Central memory CD8-positive, alpha-beta T cell (primary cell): ENCODE data around the gene STK24.

Experiments
- ATAC-seq: fragments of 150-1000 bp; cut with Tn5 transposase; replicated peaks from 2 replicates; pipeline ENCODE4 v1.10.0; 2022; ENCODE audit warnings: mild to moderate bottlenecking, moderate FRiP score, moderate number of reproducible peaks; ENCODE audit not compliant: poor library complexity, severe bottlenecking; ENCODE audit errors: extremely low read depth
- DNase-seq, 2 donors: peaks; one replicate each; pipeline ENCODE4 v3.0.0; 2021; ENCODE audit warnings: low spot score in 2 of 2
- H3K27ac Mint-ChIP-seq: one replicate; pipeline ENCODE4 v1.8.0; 2022; ENCODE audit warnings: low read depth, mild to moderate bottlenecking, moderate library complexity, mixed read lengths
- H3K27me3 Mint-ChIP-seq: one replicate; pipeline ENCODE4 v1.8.0; 2022; ENCODE audit warnings: mixed read lengths
- H3K36me3 Mint-ChIP-seq: one replicate; pipeline ENCODE4 v1.8.0; 2022; ENCODE audit warnings: mild to moderate bottlenecking, moderate library complexity, mixed read lengths; ENCODE audit not compliant: insufficient read depth
- H3K4me1 Mint-ChIP-seq: one replicate; pipeline ENCODE4 v1.8.0; 2022; ENCODE audit warnings: mixed read lengths
- H3K4me3 Mint-ChIP-seq: one replicate; pipeline ENCODE4 v1.8.0; 2022; ENCODE audit warnings: mild to moderate bottlenecking, moderate library complexity, mixed read lengths
- H3K9me3 Mint-ChIP-seq: one replicate; pipeline ENCODE4 v1.8.0; 2022; ENCODE audit warnings: mixed read lengths

The STK24 gene

DNA sequence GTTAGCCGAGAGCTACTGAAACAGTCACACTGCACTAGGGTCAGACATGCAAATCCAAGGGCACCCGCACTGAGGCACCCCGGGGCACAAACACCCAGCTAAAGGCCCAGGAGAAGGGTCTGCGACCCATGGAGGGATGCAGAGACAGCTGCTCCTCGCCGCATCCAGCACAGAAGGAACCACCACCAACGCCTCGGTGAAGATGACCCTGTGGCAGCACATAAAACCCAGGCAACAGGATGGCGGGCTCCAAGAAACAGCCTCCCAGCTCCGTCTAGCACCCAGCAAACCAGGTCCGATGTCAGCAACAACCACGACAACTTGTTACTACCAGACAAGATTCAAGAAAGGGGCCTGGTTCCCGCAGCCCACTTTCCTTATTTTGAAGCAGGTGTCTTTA is 82.1 kb downstream of the STK24 start:
- ATAC-seq (no peak), DNase-seq (no peak)
- peaks cover 21% of the 10 kb centered on the region for H3K36me3 Mint-ChIP-seq
- no peak overlapping the region for H3K4me3 Mint-ChIP-seq
- no peaks in the 10 kb centered on the region for H3K9me3 Mint-ChIP-seq
- no peak overlapping the region for H3K27ac Mint-ChIP-seq
- H3K27me3 Mint-ChIP-seq: no peaks in the 10 kb centered on the region
- H3K4me1 Mint-ChIP-seq: peaks cover 73% of the 10 kb centered on the region

DNA sequence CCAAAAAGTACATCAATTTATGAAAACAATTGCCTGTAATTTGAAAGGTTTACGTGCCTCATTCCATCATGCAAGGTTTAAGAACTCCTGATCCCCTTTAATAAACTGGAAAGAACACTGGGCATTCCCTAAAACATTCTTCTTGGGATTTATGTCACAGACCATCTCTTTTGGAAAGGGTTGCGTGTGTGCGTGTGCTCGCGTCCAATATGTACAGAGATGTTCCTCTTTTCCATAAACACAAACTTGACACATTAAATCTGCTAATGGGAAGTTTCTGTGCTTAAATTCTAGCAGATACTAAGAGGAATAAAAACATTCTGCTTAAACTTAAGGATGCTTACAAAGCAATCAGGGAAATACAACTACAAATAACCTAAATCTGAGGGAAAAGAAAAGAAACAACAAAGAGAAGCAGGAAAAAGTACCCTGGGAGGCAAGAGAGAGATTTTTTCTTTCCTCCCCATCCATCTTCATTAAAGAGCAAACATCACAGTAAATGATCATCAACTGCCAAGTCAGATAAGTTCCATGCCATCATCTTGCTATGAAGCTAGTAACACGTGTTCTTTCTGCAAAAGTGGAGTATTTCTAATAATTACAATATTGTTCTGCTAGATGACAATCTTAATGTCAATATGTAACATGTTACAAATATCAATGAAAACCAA is 83.7 kb downstream of the STK24 start:
- no peak for DNase-seq
- peaks cover 17% of the 10 kb centered on the region for H3K36me3 Mint-ChIP-seq

DNA sequence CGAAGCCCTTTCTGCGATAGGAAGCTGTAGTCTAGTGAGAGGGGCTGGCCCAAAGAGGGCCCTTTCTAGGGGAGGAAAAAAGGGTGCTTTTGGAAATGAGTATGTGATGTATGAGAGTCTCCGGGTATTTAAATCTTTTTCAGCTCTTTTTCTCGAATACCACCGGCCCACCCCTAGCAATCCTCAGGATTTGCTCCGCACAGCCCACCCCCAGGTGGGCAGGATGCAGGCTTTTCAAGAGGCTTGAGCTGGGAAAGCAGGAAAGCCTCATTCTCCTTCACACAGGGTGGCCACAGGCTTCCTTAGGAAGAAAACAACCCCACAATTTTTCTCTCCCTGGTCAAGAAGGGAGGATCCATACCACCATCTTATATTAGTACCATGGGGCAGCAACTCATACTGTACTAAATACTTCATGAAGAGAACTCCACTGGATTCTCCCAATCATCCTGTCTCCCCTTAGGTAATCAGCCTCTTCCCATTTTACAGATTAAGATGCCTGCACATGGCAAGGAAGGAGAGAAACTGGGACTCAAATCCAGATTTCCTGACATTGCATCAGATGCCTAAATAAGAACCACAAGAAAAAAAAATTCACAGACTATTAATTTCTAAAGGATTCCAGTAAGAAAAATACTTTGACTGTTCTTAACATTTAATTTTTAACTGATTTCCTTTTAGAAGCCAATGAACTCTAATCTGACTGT is 84.4 kb downstream of the STK24 start:
- Mint-ChIP-seq H3K9me3 (no peaks in the 10 kb centered on the region), H3K4me1 (peaks cover 78% of the 10 kb centered on the region), H3K27ac (peak overlapping the region; percentile 4), H3K4me3 (no peak overlapping the region), H3K36me3 (peaks cover 18% of the 10 kb centered on the region), H3K27me3 (no peaks in the 10 kb centered on the region)
- DNase-seq (no peak), ATAC-seq (no peak)

More for the DNA sequence above, 83.7 kb downstream of the STK24 start:
- no peak overlapping the region for H3K4me3 Mint-ChIP-seq
- no peak for ATAC-seq
- peaks cover 78% of the 10 kb centered on the region for H3K4me1 Mint-ChIP-seq
- H3K27ac Mint-ChIP-seq: peak overlapping the region; percentile 4
- no peaks in the 10 kb centered on the region for H3K9me3 Mint-ChIP-seq
- H3K27me3 Mint-ChIP-seq: no peaks in the 10 kb centered on the region

DNA sequence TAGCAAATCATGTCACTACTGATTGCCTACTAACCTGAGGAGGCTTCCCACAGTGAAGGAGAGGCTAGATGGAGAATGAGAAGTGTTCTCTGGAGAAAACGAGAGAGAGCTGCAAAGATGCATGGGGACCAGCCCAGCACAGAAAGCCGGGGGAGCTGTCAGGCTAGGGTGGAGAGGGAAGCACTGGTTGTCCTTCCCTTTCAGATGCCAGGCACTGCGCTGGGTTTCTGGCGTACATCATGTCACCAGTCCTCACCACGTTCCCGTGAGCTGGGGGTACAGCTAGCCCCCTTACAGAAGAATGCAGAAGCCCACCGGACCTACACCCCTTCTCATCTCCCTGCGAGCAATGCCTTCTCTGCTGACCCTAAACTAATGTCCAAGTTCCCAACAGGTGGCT is 86.0 kb downstream of the STK24 start:
- peaks cover 14% of the 10 kb centered on the region for H3K36me3 Mint-ChIP-seq
- H3K27me3 Mint-ChIP-seq: no peaks in the 10 kb centered on the region
- H3K4me1 Mint-ChIP-seq: peaks cover 74% of the 10 kb centered on the region
- no peak overlapping the region for H3K4me3 Mint-ChIP-seq
- no peak for DNase-seq
- peak overlapping the region; percentile 13 for H3K27ac Mint-ChIP-seq
- H3K9me3 Mint-ChIP-seq: no peaks in the 10 kb centered on the region
- ATAC-seq: no peak

DNA sequence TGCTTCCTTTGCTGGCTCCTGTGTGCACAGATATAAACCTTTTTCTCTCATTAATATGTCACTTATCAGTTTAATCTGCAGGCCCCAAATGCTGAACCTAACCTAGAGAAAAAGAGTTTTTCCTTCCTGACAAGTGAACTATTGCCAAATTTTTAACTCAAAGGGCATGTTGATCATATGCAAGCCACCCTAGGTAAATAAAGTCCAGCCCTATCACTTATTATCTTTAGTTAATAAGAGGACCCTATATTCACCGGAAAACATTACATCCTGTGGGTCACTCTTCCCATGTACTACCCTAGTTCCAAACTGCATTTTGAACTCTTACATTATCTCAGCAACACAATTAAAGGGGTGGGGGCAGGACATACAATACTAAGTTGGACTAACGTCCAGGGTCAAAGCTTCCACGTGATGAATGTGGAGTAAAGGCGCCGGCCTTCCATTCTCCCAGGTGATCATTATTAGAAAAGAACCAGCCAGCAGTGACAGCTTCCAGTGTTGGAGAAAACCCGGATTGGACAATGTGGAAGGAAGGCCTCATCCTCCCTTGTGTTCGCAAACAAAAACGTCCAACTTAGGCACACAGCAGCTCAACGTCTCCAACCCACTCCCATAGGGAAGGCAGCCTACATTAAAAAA is 86.6 kb downstream of the STK24 start:
- Mint-ChIP-seq H3K4me3 (no peak overlapping the region), H3K9me3 (no peaks in the 10 kb centered on the region), H3K27me3 (no peaks in the 10 kb centered on the region), H3K36me3 (peaks cover 14% of the 10 kb centered on the region), H3K4me1 (peaks cover 78% of the 10 kb centered on the region), H3K27ac (peak overlapping the region; percentile 13)
- ATAC-seq (no peak), DNase-seq (no peak)

DNA sequence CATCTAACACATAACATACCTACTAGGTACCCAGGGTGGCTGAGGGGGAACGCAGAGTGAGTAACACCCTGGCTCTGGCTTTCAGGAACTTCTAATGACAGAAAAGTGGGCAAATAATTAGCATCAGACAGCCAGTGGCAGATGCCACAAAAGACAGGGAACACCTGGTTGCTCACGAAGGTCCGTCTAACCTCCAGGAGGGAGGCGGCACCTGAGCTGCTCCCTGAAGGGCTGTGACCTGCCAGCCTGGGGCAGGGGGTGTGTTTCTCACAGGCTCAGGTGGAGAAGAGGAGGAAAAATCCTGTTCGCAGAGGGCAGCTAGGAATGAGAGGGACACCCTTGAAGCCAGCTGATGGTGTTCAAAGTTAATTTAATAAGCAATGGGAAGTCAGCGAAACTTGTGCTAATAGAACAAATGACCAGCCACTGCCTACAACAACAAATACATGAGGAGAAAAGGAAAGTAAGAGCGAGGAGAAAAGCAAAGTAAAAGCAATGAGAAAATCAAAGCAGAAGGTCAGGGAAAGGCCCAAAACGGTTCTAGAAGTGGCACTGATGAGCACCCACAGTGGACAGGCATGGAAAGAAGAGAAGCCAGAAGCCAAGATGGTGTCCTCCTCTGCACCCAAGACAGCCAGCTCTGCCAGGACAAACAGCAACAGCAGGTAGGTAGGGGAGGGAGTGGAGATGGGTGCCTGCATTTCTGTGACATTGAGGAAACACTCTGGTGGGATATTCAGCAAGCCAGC is 87.3 kb downstream of the STK24 start:
- Mint-ChIP-seq H3K27me3 (no peaks in the 10 kb centered on the region), H3K36me3 (peaks cover 14% of the 10 kb centered on the region), H3K4me1 (peaks cover 80% of the 10 kb centered on the region), H3K4me3 (no peak overlapping the region), H3K9me3 (no peaks in the 10 kb centered on the region), H3K27ac (no peak overlapping the region)
- no peak for DNase-seq
- no peak for ATAC-seq

DNA sequence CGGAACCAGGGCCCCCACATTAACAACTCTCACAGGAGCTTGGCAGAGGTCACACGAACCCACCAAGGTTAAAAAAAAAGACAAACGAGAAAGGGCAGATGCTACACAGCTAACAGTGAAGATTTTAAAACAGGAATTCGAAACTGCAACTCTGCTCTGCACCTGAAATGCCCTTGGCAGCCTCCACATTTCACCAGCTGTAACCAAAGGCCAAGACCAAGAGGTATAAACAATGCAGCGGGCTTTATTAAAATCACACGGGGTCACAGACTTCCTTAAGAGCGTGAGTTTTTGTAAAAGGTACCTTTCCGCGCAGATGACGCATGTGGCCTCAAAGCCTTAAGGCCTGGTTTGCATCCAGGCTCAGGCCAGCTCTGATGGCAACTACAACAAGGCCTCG is 88.2 kb downstream of the STK24 start:
- Mint-ChIP-seq H3K9me3 (no peaks in the 10 kb centered on the region), H3K4me1 (peaks cover 86% of the 10 kb centered on the region), H3K4me3 (no peak overlapping the region), H3K27ac (peak overlapping the region; percentile 78), H3K27me3 (no peaks in the 10 kb centered on the region), H3K36me3 (peaks cover 14% of the 10 kb centered on the region)
- DNase-seq: no peak
- ATAC-seq: no peak

DNA sequence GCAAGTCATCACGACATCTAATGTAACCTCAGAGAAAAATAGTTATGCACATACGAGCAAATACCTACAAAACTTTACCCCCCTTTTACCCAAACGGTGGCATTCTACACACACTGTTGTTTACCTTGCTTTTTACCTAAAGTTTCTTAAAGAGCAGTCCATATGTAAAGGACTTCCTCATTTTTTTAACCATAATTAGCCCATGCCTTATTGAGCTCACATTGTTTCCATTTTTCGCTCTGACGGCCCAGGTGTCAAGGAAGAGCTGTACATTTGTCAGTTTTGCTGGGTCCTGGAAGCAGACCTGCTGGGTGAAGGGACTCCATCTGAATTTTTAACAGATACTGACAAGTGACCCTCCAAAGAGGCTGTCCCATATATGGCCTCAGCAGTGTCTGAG is 89.4 kb downstream of the STK24 start:
- H3K4me3 Mint-ChIP-seq: no peak overlapping the region
- H3K36me3 Mint-ChIP-seq: peaks cover 15% of the 10 kb centered on the region
- H3K27ac Mint-ChIP-seq: peak overlapping the region; percentile 78
- H3K4me1 Mint-ChIP-seq: peaks cover 90% of the 10 kb centered on the region
- no peaks in the 10 kb centered on the region for H3K9me3 Mint-ChIP-seq
- no peak for ATAC-seq
- no peak for DNase-seq
- H3K27me3 Mint-ChIP-seq: no peaks in the 10 kb centered on the region

DNA sequence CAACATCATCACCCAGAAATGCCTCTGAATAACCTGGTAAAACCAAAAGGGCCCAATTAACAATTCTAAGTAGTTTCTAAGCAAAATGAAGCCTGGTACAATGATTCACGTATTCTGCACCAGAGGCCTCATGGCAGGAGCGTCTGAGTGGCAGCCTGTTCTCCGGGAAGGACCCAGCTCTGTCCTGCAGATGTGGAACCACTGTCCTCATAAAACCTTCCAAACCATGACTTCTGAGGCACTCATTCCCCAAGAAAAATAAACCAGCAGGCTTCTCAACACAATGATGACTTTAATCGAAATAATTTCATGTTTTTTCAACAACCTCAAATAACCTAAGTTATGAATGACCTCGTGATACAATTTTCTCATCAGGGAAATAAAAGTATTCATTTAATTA is 89.9 kb downstream of the STK24 start:
- DNase-seq: no peak
- Mint-ChIP-seq H3K27me3 (no peaks in the 10 kb centered on the region), H3K36me3 (peaks cover 15% of the 10 kb centered on the region), H3K4me1 (peaks cover 85% of the 10 kb centered on the region), H3K9me3 (no peaks in the 10 kb centered on the region), H3K4me3 (no peak overlapping the region), H3K27ac (peak overlapping the region; percentile 78)
- no peak for ATAC-seq

DNA sequence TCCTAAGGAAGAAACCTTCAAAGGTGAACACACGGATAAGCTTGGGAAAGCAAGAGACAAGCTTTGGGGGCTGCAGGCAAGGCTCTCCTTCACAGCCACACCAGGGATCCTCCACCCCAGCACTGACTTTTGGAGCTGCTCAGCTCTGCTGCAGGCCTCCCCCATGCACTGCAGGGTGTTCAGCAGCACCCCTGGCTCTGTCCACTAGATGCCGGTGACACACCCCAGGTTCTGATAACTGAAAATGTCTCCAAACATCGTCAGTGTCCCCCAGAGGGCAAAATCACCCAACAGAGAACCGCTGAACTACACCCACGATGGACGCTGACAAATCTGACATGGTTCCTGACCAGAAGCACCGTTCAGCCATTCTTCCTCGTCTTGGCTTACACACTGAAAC is 90.5 kb downstream of the STK24 start:
- no peak for ATAC-seq
- Mint-ChIP-seq H3K4me3 (no peak overlapping the region), H3K4me1 (peaks cover 81% of the 10 kb centered on the region), H3K9me3 (no peaks in the 10 kb centered on the region), H3K27me3 (no peaks in the 10 kb centered on the region), H3K36me3 (peaks cover 16% of the 10 kb centered on the region), H3K27ac (peak overlapping the region; percentile 78)
- DNase-seq: no peak

DNA sequence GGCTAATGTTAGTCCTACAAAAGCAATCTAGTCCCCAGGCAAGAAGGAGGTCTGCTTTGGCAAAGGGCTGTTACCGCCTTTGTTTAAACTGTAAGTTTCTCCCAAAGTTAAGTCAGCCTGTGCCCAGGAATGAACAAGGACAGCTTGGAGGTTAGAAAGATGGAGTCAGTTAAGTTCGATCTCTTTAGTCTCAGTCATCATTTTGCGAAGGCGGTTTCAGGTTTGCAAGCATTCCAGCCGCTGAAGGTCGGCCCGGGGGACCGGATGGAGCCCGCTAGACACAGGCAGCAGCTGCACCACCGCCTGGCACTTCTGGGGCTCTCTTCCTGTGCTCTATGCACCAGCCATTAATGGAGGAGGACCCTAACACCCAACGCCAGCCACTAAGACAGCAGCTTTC is 91.3 kb downstream of the STK24 start:
- Mint-ChIP-seq H3K27me3 (no peaks in the 10 kb centered on the region), H3K4me3 (no peak overlapping the region), H3K27ac (peak overlapping the region; percentile 78), H3K4me1 (peaks cover 80% of the 10 kb centered on the region), H3K36me3 (peaks cover 16% of the 10 kb centered on the region), H3K9me3 (no peaks in the 10 kb centered on the region)
- DNase-seq (no peak), ATAC-seq (no peak)

DNA sequence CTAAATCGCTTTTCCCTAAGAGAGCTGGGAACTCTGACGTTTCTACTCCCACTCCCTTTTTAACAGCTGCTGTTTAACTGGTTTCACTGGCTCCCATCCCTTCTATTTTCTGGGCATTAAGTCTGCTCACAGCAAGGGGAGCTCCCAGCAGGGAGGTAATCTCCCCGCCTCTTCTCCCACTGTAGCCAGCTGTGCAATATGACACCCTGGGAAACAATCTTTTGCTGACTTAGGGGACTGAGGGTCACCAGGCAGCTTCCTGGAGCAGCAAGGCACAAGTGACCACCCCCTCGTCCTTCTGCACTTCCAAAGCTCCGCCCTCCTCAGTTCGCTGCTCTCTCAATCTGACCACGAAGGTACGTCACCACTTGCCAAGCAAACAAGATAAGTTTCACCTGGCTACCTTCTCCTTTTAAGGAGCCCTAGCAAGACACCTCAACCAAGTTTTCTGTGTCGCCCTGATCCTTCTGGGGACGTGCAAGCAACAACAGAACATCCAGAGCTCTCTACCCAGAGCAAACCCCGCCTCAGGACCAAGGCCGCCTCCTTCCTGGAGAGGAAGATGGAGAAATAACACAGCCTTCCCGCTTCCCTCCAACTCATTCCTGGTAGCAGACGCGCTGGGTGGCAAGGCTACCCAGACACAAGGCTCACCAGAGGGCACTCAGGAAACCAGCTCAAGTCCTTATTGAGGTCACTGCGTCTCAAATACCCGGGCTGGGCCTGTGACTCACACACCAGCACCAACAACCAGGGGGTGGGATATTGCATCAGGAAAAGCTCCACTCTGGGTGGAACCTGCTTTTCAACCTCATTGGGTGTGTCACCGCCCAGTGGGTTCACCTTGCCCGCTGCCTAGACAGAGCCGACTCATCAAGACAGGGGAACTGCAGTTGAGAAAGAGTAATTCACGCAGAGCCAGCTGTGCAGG is 92.4 kb downstream of the STK24 start:
- Mint-ChIP-seq H3K9me3 (no peaks in the 10 kb centered on the region), H3K36me3 (peaks cover 16% of the 10 kb centered on the region), H3K4me3 (no peak overlapping the region), H3K4me1 (peaks cover 72% of the 10 kb centered on the region), H3K27me3 (no peaks in the 10 kb centered on the region), H3K27ac (peak overlapping the region; percentile 78)
- no peak for DNase-seq
- ATAC-seq: peak; percentile 63
